Stimulated activated CD4-positive, alpha-beta T cell treated with anti-CD3 and anti-CD28 coated beads, Interleukin-12 subunit alpha, Interleukin-12 subunit beta, amount 100 ng/mL, for 4 hours (primary cell): ENCODE measurements around the gene FOXJ3.

Experiments
- DNase-seq: peaks from one replicate; pipeline ENCODE4 v3.0.0-alpha.2; 2020

The FOXJ3 gene

DNA sequence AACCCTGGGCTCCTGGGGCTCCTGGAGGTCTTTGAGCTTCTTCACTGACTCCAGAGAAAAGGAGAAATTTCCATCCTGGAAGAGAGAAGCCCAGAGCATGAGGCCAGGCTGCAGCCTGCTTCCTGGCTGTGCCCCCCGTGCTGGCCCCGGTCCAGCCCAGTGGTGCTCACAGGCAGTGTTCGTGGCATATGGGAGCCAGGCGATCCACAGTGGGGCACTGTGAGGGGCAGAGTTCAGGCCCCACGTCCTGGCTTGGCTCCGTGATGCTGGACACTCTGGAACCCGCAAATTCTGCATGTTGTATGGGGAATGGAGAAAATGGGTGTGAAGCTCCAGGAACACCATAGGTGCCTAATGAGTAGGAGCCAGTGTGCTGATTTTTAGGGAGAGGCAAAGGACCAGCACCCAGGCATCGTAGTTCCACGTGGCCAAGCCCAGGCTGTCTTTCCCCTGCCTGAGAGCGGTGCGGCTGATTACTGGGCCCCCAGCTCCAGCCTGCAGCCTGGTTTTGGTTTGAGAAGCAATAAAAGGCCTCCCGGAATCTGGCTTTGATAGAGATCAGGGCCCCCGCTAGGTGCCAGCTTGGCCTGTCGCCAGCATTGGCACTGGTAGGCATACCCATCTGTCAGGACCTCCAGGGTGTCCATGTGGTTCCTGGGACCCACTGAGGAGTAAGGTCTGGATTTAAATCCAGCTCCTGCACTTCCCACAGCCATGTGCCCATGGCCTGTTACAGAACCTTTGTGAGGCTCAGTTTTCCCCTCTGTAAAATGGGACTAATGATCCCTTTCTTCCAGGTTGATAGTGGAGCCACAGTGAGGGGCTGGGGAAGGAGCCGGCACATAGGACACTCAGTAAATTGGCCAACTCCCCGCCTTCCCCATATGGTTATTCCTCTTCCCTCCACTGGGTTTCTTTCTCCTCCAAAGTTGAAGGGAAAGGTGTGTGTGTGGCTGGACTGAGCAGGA, 171.2 kb downstream of the FOXJ3 start:
- no peak for DNase-seq

DNA sequence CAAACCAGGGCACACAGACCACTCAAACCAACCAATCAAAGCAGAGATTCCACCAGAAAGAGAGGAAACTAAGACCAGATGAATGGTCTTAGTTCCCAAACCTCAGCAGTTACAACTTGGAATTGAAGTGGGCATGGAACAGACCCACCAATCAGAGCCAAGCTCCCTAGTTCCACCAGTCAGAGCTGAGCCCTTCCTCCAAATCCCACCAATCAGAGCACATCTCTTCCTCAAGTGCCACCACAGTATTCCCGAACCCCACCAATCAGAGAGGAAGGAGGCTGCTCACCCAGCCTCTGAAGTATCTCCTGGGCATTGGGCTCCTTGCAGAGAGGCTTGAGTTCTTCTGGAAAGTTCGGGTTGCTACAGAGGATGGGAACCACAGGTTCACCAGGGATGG, 171.9 kb downstream of the FOXJ3 start:
- DNase-seq, result no peak

GRCh38 chr1:42162181-42162580, 172.9 kb downstream of the FOXJ3 start:
- no peak for DNase-seq

DNA sequence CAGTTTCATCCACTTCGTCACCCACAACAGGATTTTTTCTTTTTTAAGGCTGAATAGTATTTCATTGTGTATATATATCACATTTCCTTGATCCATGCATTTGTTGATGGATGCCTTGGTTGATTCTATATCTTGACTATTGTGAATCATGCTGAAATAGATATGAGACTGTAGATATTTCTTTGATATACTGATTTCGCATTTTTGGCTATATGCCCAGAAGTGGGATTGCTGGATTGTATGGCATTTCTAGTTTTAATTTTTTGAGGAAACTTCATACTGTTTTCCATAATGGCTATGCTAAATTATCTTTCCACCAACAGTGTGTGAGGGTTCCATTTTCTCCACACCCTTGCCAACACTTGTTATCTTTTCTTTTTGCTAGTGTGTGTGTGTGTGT, 176.8 kb downstream of the FOXJ3 start:
- no peak for DNase-seq

GRCh38 chr1:42157667-42158066, 177.4 kb downstream of the FOXJ3 start:
- no peak for DNase-seq

DNA sequence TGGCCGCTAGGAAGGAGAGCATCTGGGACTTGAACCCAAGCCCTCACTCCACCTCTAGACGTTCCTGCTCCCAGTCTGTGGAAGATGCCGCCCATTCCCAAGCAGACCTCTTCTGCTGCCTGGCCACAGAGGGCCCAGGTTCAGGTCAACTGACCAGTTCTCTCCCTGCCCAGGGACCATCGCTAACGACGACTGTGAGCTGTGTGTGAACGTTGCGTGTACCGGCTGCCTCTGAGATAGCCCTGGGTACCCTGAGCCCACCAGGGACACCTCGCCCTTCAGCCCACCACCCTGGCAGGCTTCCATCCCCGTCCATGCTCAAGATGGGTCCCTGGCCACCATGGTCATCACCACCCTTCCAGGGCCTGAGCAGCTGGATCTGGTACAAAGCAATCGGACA, 179.7 kb downstream of the FOXJ3 start:
- no peak for DNase-seq

GRCh38 chr1:42154685-42155084, 180.3 kb downstream of the FOXJ3 start:
- no peak for DNase-seq

- no peak for DNase-seq
Observed at GRCh38 chr1:42153624-42154023, 181.4 kb downstream of the FOXJ3 start.

DNA sequence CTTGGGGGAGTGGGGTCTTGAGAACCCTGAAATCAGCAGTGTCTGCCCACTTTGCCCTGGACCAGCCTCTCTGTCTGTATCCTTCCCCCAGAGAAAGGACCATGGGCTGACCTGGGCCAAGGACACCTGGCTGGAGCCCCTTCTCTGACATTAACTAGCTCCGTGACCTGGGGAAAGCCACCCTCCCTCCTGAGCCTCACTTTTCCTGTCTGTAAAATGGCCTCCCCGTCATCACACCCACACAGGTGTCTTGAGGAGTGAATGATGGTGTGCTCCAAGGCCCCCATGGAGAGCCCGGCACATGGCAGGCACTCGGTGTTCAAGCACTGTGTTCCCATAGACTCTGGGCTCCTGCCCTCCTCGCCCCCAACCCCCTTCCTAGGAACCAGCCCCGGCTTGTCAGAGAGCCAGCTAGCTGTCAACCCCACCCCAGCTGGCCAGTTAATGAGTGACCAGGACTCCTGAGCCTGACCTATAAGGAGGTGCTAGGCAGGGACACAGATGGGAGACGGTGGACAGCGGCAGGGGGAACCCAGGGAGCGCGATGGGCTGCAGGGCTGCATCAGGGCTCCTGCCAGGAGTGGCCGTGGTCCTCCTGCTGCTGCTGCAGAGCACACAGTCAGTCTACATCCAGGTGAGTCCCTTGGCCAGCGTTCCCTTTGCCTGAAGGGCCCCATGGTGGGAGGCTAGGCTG, 182.0 kb downstream of the FOXJ3 start, which contains the start of gene GUCA2B:
GUCA2B (plus strand) TSS at position 504 of the 694 bp plus-strand sequence; CDS start at position 545, 41 bp downstream.
- no peak for DNase-seq

DNA sequence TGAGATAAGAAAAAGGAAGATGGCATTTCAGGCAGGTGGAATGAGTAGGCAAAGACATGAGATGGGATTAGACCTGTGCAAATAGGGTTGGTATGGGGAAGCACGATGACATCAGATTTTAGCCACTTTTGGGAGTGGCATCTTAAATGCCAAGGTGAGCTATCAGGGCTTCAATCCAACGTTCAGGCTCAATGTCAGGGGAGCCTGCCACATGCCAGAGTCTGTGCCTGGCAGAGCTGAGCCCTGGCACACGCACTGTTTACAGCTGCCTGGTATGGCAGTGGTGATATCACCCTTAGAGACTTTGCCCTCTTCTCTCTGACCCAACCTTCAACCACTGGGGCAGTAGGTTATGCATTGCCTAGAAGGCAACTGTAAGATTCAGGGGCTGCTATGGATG, 182.9 kb downstream of the FOXJ3 start:
- DNase-seq, result no peak

- DNase-seq, result no peak
Observed at GRCh38 chr1:42150651-42151050, 184.4 kb downstream of the FOXJ3 start.

DNA sequence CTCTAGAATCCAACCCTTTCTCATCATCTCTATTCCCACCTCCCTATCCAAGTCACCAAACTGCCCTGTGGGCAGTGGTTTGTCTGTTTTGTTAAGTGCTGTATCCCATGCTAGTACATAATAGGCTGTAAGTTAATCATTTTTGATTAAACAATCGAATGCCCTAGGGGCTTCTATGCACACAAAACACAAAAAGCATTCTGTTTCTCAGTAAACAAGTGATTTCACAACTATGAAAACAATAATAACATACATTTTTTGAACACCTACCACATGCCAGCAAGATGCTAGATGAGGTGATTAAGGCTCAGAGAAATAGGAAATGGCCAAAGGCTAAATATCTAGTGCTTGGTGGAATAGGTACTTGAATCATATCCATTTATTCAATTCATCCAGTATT, 186.9 kb downstream of the FOXJ3 start:
- no peak for DNase-seq

DNA sequence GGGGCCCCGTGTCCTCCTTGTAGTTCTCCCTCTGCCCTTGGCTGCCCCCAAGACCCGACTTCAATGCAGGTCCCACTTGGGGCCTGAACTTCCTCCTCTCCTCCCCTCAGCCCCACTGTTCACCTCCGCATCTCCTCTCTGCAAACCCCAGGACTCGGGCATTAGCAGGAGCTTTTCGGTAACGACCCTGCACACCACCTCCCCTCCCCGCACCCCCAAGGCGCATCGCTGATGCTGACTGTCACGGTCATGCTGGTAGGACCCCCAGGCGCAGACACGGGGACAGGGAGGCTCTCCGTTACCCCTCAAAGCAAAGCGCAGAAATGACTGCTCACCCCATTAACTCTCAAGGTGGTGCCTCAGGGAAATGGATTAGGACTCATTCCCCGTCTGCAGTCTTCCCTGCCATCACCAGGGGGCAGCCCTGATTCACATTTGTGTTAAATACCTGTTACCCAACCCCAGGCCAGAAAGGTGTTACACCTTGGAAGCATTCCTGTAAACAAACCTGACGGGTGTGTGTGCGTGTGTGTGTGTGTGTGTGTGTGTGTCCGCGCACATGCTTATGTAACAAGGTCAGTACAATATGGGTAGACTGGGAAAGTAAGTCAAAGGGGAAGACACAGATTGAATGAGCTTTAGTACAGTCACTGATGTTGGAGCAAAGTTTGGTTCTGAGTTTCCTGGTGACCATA, 188.3 kb downstream of the FOXJ3 start:
- DNase-seq, result peak; percentile 67

- DNase-seq, result no peak
Observed at GRCh38 chr1:42145764-42146625, 189.0 kb downstream of the FOXJ3 start.

DNA sequence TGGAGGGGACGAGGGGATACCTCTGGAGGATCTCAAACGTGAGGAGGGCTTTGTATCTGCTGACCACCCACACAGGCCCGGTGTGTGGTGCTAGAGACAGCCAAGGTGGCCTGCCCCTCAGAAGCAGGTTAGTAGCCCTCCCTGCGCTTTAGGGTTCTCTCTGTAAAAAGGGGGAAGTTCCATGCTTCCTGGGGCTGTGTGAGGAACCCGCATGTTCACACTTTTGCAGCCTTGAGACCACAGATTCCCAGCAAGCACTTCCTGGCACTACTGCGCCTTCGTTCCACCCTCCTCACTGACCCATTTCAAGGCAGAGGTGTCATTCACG, 189.7 kb downstream of the FOXJ3 start:
- no peak for DNase-seq

GRCh38 chr1:42144711-42145388, 190.2 kb downstream of the FOXJ3 start:
- DNase-seq, result no peak

GRCh38 chr1:42143896-42144710, 190.9 kb downstream of the FOXJ3 start:
- DNase-seq, result no peak

GRCh38 chr1:42142894-42143675, 191.9 kb downstream of the FOXJ3 start:
- DNase-seq, result no peak

DNA sequence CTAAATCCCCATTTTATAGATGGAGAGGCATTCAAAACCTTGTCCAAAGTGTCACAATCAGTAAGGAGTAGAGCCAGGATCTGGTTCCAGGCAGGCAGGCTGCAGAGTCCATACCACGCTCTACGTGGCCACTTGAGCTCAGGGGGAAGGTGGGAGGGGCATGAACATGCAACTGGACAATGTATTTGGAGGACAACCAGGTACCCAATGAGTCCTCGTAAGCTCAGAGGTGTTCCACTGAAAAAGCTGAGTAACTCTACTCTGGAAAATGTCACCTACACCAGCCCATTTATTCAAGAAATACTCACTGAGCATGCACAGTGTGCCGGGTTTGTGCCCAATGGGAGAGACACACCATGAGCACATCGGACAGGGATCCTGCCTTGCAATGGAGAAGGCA, 193.1 kb downstream of the FOXJ3 start:
- no peak for DNase-seq

- no peak for DNase-seq
Observed at GRCh38 chr1:42140191-42140590, 194.8 kb downstream of the FOXJ3 start.
